ENCODE results near the gene PEX6. TPM values are rescaled to one million over a fixed set of nuclear protein-coding genes. Genes with fewer than 3 reads are reported as not detected.
A peak's percentile ranks its signal among the peaks of the same experiment; 100 is the strongest.

The PEX6 gene
- total and polyA plus RNA-seq, 2 of the 13 experiments (the other 11 are each of a cell fraction or from before 2014, with no cell fraction given), result 5.1 to 6.7 TPM

DNA sequence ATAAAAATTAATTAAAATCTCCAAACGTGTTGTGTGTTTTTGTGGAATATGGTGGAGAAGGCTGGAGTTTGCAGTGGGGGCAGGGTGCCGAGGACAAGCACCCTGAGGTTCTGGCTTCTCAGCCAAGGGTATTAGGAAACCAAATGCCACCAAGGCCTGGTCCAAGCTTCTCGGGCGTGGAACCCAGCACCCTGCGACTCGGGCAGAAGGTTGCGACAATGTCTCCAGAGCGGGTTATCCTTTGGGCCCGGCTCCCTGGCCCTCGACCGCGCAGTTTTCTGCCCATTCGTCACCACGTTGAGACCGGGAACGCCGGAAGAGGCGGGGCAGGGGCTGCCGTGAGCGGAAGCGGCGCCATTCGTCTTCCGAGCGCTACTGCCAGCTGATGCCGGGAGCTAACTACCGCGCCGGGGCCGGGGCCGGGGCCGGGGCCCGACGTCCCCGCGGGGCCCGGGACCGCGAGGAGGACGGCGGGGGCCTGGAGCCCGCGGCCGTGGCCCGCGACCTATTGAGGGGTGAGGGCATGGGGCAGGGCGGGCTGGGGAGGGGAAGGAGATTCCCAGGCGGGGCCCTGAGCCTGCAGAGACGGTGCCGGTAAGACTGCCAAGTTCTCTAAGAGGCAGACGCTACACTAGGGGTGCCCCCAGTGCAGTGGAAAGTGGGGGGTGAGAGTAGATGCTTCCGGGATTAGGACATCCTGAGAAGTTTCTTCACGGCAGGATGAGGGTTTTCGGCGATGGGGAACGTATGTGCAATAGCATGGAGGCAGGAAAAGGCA, 42.5 kb upstream of the PEX6 start, which contains the start of gene RRP36 (continued):
- TF ChIP-seq EP300 (IDR thresholded peaks at IDR 0.05; ENCODE audit: low read depth in 2 of 2, low read length in 2 of 2) (no peak), EP300 (CRISPR knock-in tag; IDR thresholded peaks at IDR 0.05; ENCODE audit: borderline replicate concordance) (no peak), ZNF496 (CRISPR knock-in tag; IDR thresholded peaks at IDR 0.05; ENCODE audit: insufficient replicate concordance) (no peak), SP1 (IDR thresholded peaks at IDR 0.05) (no peak), SP1 (CRISPR knock-in tag; IDR thresholded peaks at IDR 0.05) (peak; percentile 74), AKAP8 (CRISPR knock-in tag; IDR thresholded peaks at IDR 0.05) (peak; percentile 90; the same call in 1 of the 2 replicates), ZBTB38 (CRISPR knock-in tag; IDR thresholded peaks at IDR 0.05) (peak; percentile 60), ZNF780A (CRISPR knock-in tag; IDR thresholded peaks at IDR 0.05) (peak; percentile 76; the same call in 1 of the 2 replicates), FOXP1 (IDR thresholded peaks at IDR 0.05) (no peak), FOXP1 (CRISPR knock-in tag; IDR thresholded peaks at IDR 0.05) (no peak), ZNF572 (CRISPR knock-in tag; IDR thresholded peaks at IDR 0.05) (0 out of 2 replicates have a peak, but pooled peaks have one; percentile 17), ATF7-NPFF (CRISPR knock-in tag; IDR thresholded peaks at IDR 0.05; ENCODE audit: low read depth) (peak; percentile 54; the same call in 1 of the 2 replicates), ZNF230 (CRISPR knock-in tag; IDR thresholded peaks at IDR 0.05) (peak; percentile 61; the same call in 1 of the 2 replicates), ZNF644 (CRISPR knock-in tag; IDR thresholded peaks at IDR 0.05; ENCODE audit: low read depth) (peak; percentile 78; the same call in 1 of the 2 replicates), ZSCAN20 (CRISPR knock-in tag; IDR thresholded peaks at IDR 0.05; ENCODE audit: borderline replicate concordance) (0 out of 2 replicates have a peak, but pooled peaks have one; percentile 25), AGO2 (optimal IDR thresholded peaks at IDR 0.05; ENCODE audit: low read depth, low read length) (peak; percentile 95), KLF16 (CRISPR knock-in tag; IDR thresholded peaks at IDR 0.05) (peak in 1 of 2 experiments; percentile 76; a peak in 1 of 4 replicates), GLI4 (CRISPR knock-in tag; IDR thresholded peaks at IDR 0.05; ENCODE audit: borderline replicate concordance) (peak; percentile 77; the same call in 1 of the 2 replicates), ELF1 (CRISPR knock-in tag; IDR thresholded peaks at IDR 0.05) (peak; percentile 73), BORCS8-MEF2B (CRISPR knock-in tag; IDR thresholded peaks at IDR 0.05) (no peak; the same call in 1 of the 2 replicates), NCOA2 (CRISPR knock-in tag; IDR thresholded peaks at IDR 0.05) (no peak; the same call in 1 of the 2 replicates)
- TF ChIP-seq, protein P1, sequence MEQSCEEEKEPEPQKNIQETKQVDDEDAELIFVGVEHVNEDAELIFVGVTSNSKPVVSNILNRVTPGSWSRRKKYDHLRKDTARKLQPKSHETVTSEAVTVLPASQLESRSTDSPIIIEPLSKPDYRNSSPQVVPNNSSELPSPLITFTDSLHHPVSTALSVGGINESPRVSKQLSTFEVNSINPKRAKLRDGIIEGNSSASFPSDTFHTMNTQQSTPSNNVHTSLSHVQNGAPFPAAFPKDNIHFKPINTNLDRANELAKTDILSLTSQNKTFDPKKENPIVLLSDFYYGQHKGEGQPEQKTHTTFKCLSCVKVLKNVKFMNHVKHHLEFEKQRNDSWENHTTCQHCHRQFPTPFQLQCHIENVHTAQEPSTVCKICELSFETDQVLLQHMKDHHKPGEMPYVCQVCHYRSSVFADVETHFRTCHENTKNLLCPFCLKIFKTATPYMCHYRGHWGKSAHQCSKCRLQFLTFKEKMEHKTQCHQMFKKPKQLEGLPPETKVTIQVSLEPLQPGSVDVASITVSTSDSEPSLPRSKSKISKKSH (CRISPR knock-in tag; IDR thresholded peaks at IDR 0.05; ENCODE audit: borderline replicate concordance), result peak; percentile 84; the same call in 1 of the 2 replicates
- TF ChIP-seq, protein P2, sequence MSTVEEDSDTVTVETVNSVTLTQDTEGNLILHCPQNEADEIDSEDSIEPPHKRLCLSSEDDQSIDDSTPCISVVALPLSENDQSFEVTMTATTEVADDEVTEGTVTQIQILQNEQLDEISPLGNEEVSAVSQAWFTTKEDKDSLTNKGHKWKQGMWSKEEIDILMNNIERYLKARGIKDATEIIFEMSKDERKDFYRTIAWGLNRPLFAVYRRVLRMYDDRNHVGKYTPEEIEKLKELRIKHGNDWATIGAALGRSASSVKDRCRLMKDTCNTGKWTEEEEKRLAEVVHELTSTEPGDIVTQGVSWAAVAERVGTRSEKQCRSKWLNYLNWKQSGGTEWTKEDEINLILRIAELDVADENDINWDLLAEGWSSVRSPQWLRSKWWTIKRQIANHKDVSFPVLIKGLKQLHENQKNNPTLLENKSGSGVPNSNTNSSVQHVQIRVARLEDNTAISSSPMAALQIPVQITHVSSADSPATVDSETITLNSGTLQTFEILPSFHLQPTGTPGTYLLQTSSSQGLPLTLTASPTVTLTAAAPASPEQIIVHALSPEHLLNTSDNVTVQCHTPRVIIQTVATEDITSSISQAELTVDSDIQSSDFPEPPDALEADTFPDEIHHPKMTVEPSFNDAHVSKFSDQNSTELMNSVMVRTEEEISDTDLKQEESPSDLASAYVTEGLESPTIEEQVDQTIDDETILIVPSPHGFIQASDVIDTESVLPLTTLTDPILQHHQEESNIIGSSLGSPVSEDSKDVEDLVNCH (CRISPR knock-in tag; IDR thresholded peaks at IDR 0.05), result 0 out of 2 replicates have a peak, but pooled peaks have one; percentile 52
- TF ChIP-seq, protein P3, sequence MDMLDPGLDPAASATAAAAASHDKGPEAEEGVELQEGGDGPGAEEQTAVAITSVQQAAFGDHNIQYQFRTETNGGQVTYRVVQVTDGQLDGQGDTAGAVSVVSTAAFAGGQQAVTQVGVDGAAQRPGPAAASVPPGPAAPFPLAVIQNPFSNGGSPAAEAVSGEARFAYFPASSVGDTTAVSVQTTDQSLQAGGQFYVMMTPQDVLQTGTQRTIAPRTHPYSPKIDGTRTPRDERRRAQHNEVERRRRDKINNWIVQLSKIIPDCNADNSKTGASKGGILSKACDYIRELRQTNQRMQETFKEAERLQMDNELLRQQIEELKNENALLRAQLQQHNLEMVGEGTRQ (IDR thresholded peaks at IDR 0.05; ENCODE audit: low read depth, low read length), result no peak
- TF ChIP-seq, protein P3 (CRISPR knock-in tag; IDR thresholded peaks at IDR 0.05; ENCODE audit: borderline replicate concordance), result no peak

Measured in HepG2 (cell line).